ENCODE results near the gene TTLL6. TPM values are rescaled to one million over a fixed set of nuclear protein-coding genes. Genes with fewer than 3 reads are reported as not detected.

TTLL6 gene
- polyA plus RNA-seq, 3 donors = 0.21 to 0.31 (median 0.22) TPM

DNA sequence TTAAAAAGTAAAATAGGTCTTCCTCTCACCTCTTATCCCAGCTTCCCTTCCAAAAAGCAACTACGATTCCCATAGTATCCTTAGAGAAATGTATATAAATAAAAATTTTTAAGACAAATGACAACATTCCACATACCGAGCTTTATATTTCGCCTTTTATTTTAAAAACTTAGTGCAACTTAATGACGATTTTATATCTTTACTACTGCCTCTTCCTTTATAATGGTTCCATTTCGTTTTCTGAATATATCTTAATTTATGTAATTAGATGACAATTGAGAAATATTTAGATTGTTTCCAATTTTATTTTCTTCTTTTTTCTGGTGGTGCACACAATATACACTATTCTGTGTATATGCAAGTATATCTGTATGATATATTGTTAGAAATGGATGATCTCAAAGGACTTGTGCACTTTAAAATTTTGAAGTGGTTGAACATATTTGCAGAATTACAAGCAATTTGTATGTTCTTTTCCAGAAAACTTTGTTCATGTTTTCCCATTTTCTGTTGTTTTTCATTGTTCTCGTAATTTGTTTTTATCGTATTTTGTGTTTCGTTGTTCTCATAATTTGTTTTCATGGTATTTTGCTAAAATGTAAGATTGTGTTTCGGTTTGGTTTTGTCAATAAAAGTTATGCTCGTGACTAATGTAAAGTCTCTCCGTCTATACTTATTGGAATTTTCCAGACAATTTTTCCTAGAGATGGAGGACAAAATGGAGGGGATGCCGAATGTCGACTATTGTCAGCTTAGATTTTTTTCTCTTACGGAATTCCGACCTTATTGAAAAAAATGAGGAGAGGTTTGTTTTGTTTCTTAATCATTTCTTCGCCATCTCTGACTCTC is 68.1 kb downstream of the TTLL6 start:
- H3K27ac ChIP-seq (ENCODE audit: low read depth, low read length) = no peak overlapping the region
- WGBS, 3 donors = 23 to 30% (median 24%) methylated on average over 16 of the region's 16 CpGs

DNA sequence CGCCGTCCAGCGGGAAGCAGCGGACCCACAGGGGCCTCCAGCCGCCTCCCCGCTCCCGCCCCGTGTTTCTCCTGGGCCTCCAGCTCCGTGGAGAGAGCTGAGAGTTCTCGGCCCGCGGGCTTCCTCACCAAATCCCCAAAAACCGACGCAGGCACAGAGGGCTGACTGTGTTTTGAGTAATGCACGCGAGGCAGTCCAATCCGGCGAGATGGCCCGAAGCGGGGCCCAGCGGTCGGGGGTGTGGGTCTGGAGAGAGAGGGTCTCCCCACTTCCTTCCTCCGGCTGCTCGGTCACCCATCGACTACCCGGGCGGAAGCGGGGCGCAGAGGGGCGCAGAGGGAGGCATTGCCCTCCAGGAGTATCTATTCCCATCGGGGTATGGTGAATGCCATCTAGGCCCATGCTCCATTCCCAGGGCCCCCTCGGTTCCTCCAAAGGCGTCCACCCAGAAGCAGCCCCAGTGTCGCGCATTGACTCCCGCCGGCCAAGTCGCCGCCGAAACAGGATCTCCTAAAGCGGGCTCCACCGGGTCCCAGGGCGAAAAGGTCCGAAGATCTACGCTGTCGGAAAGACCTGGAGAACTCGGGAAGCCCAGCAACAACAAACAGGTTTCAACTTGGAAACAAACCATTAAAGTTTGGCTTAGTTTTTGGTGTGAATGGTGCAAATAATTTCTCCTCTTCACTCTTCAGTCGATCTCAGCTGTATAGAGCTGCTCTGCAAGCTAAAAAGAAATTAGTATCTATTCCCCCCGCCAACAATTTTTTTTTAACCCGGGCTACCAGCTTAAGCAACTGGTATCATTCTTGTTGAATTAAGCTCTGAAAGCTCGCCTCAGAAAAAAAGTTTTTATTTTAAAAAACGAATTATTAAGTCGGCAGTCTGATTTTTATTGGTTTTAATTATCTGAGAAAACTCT is 69.3 kb downstream of the TTLL6 start:
- 7 to 10% (median 9%) methylated on average over 50 to 53 of the region's 53 CpGs for WGBS, 3 donors

DNA sequence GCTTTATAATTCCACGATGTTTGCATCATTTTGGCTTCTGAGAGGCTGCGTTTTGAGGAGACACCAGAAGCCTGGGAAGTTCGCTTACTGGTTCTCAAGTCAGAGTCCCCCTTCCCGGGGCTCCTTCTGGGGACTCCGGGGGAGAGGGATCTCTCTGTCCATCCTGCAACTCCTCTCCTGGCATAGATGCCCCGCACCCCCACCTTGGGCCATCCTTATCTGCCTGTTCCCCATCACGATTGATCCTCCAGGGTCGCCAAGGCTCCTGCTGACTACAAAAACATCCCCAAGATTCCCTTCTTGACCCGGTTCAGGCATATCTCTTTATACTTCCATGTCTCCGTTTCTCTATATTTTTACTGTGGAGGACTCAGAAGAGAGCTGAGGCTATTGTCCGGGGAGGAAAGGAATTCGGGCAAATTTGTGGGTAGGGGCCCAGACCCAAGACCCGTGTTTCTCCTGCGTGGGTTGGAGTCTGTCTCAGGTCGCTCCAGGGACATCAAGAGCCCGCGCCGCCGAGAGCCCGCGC is 70.0 kb downstream of the TTLL6 start:
- 2 to 8% (median 6%) methylated on average over 20 to 21 of the region's 21 CpGs for WGBS, 3 donors
- no peak overlapping the region for H3K27ac ChIP-seq (ENCODE audit: low read depth, low read length)

More for the DNA sequence above, 69.3 kb downstream of the TTLL6 start:
- H3K27ac ChIP-seq (ENCODE audit: low read depth, low read length) = no peak overlapping the region

DNA sequence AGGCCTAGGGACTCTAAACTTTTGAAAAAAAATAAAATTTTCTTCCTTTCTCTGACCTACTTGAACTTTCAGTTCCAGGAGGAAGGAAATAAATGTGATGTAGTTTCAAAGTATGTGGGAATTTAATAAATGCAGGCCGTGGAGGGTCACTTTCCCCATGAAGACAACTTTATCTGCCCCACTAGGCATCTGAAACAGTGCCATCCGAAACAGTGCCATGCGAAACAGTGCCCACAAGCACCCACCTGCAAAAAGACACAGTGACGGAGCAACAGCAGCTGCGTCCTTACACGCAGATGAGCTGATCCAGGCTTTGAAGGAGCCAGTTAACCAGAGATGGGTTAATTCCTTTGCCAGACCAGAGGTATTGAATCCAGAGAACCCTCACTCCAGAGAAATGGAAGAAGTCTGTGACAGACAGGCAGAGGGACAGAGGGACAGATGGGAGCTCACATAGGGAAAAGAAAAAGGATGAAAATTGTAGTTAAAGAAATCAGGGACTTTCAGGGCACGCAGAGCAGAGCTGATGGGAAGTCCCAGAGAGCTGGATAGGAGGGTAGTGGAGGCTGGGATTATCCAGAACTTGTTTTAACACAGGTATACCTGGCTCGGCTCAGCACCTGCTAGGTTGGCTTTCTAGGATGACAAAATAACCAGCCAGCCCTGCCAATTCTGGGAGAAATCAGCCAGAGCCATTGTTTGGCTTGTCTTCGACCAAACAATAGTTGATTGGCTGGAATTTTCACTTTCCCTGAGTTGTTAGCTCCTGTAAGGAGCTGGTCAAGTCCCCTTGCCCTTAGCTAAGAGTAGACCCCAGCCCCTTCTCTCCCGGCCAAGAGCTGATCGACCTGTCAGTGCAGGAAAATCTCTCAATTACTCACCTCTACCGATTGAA is 71.4 kb downstream of the TTLL6 start:
- 12 to 26% (median 20%) methylated on average over 12 of the region's 12 CpGs for WGBS, 3 donors
- no peak overlapping the region for H3K27ac ChIP-seq (ENCODE audit: low read depth, low read length)

DNA sequence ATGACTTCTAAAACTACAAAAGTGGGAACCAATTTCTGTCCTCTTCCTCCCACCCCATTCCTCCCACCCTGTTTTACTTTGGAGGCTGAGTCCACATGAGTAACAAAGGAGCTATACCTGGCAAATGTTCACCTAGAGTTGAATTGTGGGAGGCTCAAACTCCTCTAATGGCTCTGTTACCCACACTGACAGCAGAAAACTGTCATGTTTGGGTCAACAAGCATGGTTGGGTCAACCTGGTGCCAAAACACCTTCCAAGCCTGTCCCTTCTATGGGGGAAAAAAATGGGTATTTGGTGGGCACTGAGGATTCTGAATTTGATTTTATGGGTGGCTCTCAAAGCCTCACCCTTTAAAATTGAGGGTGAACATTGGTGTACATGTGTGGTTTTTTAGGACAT is 76.5 kb downstream of the TTLL6 start:
- H3K27ac ChIP-seq (ENCODE audit: low read depth, low read length) = no peak overlapping the region

DNA sequence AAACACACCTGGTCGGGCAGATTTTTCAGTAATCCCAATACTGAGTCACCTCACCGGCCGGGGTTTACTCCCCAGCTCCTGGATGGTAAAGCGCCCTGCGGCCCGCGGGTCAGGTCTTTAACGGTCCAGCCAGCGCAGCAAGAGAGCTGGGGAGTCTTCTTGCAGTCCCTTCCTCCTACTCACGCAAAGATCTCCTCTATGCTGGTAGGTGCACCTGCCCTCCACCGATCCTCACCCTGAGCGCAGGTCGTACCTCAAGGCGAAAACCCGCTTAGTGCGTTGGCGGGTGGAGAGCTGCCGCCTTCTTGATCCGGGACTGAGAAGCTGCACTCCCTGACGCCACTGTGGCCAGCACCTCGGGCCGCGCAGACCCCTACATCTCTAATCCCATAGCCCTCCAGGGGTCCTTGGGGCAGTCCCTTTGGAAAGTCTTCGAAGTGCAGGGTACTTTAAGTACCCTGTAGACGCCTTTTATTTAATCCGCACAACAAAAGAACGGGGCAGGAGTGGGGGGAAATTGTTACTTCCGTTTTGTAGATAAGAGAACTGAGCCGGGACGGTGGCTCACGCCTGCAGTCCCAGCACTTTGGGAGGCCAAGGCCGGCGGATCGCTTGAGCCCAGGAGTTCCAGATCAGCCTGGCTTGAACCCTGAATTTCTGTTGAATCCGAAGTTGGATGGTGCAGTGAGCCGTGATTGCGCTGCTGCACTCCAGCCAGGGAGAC is 78.1 kb downstream of the TTLL6 start:
- WGBS, 3 donors = 4 to 5% (median 4%) methylated on average over 37 of the region's 37 CpGs

DNA sequence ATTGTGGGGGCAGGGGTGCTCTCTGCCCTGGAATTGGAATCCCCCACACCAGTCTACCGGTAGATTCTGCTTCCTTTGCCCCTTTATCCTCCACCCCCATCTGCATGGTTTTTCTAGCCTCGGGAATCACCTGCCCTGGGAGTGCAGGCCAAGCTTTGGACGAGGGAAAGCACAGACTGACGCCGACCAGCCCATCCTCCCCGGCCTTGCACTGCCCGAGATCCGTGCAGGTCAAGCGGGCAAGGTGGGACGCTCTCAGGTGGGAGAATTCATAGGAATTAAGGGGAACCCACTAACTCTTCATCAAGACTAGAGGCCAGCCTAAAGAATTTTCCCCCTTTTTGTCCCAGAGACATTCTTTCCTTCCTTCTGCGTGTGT is 78.6 kb downstream of the TTLL6 start:
- WGBS, 3 donors = 6 to 11% (median 6%) methylated on average over 11 of the region's 11 CpGs
- no peak overlapping the region for H3K27ac ChIP-seq (ENCODE audit: low read depth, low read length)

More for the DNA sequence above, 78.1 kb downstream of the TTLL6 start:
- no peak overlapping the region for H3K27ac ChIP-seq (ENCODE audit: low read depth, low read length)

DNA sequence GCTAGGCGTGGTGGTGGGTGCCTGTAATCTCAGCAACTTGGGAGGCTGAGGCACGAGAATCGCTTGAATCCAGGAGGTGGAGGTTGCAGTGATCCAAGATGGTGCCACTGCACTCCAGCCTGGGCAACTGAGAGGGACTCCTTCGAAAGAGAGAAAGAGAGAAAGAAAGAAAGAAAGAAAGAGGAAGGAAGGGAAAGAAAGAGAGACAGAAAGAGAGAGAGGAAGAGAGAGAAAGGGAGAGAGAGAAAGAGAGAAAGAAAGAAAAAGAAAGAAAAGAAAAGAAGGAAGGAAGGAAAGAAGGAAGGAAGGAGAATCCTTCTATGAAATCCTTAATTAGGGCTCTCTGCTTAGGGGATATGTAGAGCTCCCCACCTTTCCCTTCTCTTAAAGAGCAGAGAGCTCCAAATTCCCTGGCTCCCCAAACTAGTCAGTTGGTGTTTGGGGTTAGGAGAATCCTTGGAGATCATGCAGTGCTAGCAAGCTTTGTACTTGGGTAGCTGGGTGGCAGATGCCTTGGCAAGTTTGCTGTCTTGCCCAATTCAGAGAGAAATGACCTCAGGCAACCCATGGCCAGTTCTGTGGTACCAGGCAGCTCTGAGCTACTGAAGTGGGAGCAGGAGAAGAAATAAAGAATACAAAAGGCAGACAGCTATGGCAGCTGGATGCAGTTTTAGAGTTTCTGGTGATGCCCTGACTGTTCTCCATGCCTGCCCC is 79.5 kb downstream of the TTLL6 start:
- WGBS, 3 donors = 55 to 62% (median 57%) methylated on average over 4 of the region's 4 CpGs
- no peak overlapping the region for H3K27ac ChIP-seq (ENCODE audit: low read depth, low read length)

DNA sequence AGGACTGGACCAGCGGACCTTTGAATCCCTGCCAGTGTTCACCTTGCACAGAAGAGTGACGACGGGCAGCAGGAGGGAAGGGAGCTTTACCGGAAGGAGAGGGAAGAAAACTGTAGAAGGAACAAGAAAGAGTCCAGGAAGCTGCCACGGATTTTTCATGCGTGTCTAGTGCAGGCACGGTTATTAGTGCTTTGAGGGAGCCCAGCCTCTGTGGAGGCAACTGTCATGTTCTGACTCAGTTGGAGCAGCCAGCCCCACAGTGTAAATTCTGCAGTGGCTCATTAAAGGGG is 82.0 kb downstream of the TTLL6 start:
- WGBS, 3 donors = 3 to 9% (median 3%) methylated on average over 7 of the region's 7 CpGs
- H3K27ac ChIP-seq (ENCODE audit: low read depth, low read length) = no peak overlapping the region

DNA sequence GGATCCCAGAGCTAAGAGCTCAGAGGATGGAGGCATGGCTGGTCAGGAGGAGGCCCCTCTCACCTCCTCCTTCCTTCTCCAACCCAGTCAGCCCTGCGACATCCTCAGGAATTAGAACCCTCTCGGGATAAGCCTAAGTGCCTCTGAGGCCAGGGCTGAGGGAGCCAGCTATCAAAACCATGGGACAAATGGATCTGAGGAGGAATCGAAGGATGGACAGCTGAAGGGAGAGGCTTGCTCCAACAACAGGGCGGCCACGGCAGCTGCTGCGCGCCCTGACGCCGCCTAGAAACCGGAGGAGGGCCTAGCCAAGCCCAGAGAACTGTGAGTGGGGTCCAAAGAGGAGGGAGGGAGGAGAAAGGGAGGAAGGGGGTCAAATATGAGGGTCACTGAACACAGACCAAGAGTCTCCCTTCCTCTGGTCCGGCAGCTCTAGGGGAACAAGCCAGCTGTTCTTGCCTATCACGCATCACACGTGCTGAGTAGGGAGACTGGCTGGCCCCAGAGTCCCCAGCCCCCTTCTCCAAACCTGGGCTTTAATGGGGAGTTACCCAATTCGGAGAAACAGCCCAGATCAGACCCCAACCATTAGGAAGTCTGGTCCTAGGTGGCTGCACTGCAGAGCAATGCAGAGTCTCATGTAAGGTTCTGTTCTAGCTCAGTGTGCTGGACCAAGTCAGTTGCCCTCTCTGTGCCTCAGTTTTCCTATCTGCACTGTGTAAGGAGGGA is 82.5 kb downstream of the TTLL6 start:
- H3K27ac ChIP-seq (ENCODE audit: low read depth, low read length) = no peak overlapping the region
- WGBS, 3 donors = 6 to 11% (median 7%) methylated on average over 14 of the region's 14 CpGs

DNA sequence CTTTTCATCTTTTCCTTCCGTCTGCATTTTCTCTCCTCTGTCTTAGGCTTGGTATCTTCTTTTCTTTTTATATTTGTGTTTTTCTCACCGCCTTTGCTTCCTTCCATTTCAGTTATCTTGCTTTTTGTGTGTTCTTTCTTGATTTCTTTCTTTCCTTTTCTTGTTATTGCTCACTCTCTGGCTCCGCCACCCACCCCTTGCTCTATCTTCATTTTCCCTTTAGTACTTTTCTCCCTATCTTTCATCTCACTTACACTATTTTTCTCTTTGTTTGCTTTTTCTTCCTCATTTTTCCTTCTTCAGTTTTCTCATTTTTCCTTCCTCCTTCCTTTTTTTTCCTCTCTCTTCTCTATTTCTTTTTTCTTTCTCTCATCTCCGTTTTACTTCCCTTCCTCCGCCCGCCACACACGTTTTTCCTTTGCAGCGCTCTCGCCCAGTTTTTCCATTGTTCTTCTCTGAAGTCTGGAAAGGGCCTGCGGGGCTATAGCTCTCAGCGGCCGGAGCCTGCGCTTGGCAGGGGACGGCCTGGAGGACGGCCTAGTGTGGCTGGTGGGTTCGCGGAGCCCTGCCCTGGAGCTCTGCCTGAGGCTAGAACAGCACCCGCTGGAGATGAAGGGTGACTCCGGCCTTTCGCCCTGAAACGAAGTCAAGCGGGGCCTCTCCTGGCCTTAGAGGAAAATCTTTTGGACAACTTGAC is 83.2 kb downstream of the TTLL6 start:
- no peak overlapping the region for H3K27ac ChIP-seq (ENCODE audit: low read depth, low read length)
- 8 to 13% (median 13%) methylated on average over 22 of the region's 22 CpGs for WGBS, 3 donors

DNA sequence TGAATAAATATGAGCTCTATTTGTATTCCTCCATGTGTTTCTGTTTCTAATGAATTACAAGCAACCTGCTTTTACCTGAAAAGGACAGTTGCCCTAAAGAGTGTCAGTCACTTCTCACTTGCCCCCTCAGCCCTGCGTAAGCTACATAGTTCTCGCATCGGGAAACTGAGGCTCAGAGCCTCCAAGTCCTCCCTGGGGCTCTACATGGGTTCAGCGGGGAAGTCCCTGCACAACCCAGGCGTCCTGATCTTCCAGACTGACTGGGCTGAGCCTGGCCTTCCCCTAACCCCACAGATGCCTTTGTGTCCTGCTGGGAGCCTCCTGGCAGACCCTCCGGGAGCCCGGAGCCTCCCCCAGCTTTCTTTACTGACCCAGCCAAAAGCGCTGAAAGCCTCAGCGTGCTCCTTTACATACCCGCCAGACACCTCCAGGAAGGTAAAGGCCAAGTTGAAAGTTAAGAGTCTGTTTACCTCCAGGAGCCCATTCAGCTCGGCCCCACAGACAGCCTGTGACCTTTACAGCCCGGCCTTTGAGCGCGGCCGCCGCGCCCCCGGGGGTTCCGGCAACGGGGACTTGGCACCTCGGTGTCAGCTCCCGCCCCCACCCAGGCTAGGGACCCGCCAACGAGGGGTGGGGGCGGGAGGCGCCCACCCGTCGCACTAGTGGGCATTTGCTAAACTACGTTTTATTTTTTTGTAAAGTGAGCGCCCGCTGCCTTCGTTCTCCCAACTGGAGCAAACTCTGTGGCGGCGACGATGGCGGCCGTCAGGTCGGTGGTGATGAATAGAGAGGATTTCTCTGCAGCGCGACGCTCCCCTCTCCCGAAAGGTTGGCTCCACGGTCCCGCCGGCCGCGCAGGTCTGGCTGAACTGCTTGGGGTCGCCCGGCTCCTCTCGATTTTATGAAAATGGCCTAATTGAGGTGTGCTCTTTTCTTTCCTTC is 84.1 kb downstream of the TTLL6 start:
- WGBS, 3 donors = 3 to 7% (median 6%) methylated on average over 49 to 50 of the region's 50 CpGs
- H3K27ac ChIP-seq (ENCODE audit: low read depth, low read length) = no peak overlapping the region

DNA sequence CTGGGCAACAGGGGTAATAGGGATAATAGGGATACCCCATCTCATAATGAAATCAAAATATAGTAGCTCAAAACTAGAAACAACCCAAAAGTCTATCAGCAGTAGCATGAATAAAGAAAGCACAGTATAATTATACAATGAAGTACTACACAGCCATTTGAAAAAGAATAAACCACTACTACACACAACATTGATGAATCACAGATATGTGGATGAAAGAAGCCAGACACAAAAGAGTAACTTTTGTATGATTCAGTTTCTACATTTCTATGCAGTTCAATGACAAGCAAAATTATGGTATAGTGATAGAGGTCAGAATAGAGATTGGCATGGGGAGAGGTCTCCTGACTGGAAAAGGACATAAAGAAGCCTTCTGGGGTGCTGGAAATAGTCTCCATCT is 85.7 kb downstream of the TTLL6 start:
- H3K27ac ChIP-seq (ENCODE audit: low read depth, low read length) = no peak overlapping the region

DNA sequence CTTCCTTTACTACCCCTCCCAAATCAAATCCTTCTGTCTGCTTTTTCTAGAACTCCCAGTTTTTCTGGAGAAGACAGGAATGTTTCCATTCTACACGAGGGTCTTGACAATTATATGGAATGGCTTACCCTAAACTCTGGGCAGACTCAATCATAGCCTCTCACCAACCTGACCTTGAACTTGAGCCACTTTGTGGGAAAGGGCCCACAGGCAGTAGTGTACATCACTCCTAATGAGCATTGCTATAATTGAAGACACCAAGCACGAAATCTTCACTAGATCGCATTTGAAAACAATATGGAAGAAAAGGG is 86.8 kb downstream of the TTLL6 start:
- WGBS, 3 donors = 27 to 47% (median 29%) methylated on average over 3 of the region's 3 CpGs
- no peak overlapping the region for H3K27ac ChIP-seq (ENCODE audit: low read depth, low read length)
